Loucy (cell line): ENCODE data around the gene SCN9A.

Experiments used
- CTCF ChIP-seq: fragments of 200-600 bp; sonication (generic); conservative IDR thresholded peaks from 2 replicates; pipeline ENCODE4 v1.5.1; 2014; ENCODE audit warnings: mild to moderate bottlenecking, antibody characterized with exemption, low read length
- EZH2phosphoT487 ChIP-seq: fragments of 200-600 bp; IDR thresholded peaks from 2 replicates; pipeline ENCODE4 v1.6.1; 2018; ENCODE audit warnings: antibody characterized with exemption, mild to moderate bottlenecking, moderate library complexity, borderline replicate concordance

GRCh38 chr2:166282154-166282553 lies 93.6 kb downstream of the SCN9A start:
- TF ChIP-seq CTCF (no peak), EZH2phosphoT487 (no peak)
